OCI-LY1 (cell line): ENCODE data around the gene UGT1A5.

Experiments used
- CTCF ChIP-seq: fragments of 200-600 bp; sonication (generic), shearing (Covaris generic); IDR thresholded peaks from 2 replicates; pipeline ENCODE4 v1.5.1; 2017; ENCODE audit warnings: mild to moderate bottlenecking, antibody characterized with exemption, low read length, moderate library complexity, mixed read lengths
- EZH2 ChIP-seq: fragments of 200-600 bp; sonication (generic), shearing (Covaris generic); IDR thresholded peaks from 2 replicates; pipeline ENCODE4 v1.8.0; 2017; ENCODE audit warnings: borderline replicate concordance, mixed run types, mild to moderate bottlenecking, antibody characterized with exemption, low read length, moderate library complexity, mixed read lengths

- TF ChIP-seq CTCF (no peak), EZH2 (no peak)
Observed at GRCh38 chr2:233772153-233772552, 59.4 kb downstream of the UGT1A5 start.
